ENCODE results near the gene TET2. TPM values are rescaled to one million over a fixed set of nuclear protein-coding genes. Genes with fewer than 3 reads are reported as not detected.

TET2 gene
- total RNA-seq, result 53.2 TPM
- 10 to 100 TPM in 3 of 4 donors, 1 to 10 TPM in 1; 9.9 to 22.7 (median 18.9) TPM for polyA plus RNA-seq

DNA sequence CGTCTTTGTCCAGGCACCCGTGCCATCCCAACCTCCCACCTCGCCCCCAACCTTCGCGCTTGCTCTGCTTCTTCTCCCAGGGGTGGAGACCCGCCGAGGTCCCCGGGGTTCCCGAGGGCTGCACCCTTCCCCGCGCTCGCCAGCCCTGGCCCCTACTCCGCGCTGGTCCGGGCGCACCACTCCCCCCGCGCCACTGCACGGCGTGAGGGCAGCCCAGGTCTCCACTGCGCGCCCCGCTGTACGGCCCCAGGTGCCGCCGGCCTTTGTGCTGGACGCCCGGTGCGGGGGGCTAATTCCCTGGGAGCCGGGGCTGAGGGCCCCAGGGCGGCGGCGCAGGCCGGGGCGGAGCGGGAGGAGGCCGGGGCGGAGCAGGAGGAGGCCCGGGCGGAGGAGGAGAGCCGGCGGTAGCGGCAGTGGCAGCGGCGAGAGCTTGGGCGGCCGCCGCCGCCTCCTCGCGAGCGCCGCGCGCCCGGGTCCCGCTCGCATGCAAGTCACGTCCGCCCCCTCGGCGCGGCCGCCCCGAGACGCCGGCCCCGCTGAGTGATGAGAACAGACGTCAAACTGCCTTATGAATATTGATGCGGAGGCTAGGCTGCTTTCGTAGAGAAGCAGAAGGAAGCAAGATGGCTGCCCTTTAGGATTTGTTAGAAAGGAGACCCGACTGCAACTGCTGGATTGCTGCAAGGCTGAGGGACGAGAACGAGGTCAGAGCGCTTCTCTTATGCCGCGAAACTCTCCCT, at the start of gene TET2:
TSS of gene TET2 (plus strand) at position 601 of the 740 bp plus-strand sequence. CDS start 87,067 bp downstream, outside the sequence.
- H3K4me1 Mint-ChIP-seq, result peaks cover 25 to 45% (median 37%) of the 10 kb centered on the region in 4 donors

DNA sequence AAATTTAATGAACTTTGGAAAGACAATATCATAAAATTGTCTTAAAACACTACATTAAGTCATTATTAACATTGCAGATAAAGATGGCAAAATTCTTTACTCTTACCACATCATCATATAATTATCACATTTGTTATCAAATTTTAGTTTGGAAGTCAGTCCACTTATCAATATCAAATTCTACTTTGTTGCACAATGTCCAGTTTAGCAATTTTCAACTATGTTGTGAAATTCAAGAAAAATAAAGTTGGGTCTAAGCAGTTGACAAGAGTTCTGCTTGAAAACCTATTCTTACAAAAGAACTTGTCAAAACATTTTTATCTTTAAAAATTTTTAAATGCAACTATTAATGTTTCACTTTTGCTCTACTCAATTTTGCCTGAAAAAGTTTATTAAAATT, 44.7 kb upstream of the TET2 start:
- H3K9me3 ChIP-seq (ENCODE audit: control insufficient read depth in 2 of 2, low read length in 2 of 2), result peaks cover 0 to 7% of the 10 kb centered on the region in 2 experiments
- Mint-ChIP-seq H3K4me3 (no peak overlapping the region), H3K27me3 (no peaks in the 10 kb centered on the region), H3K9me3 (peaks cover 1 to 16% (median 11%) of the 10 kb centered on the region in 7 donors), H3K36me3 (peaks cover 3% of the 10 kb centered on the region), H3K27ac (no peak overlapping the region), H3K4me1 (no peaks in the 10 kb centered on the region)
- H3K4me3 ChIP-seq (ENCODE audit: low read depth, low read length), result no peak overlapping the region
- no peaks in the 10 kb centered on the region for H3K4me1 ChIP-seq (ENCODE audit: control insufficient read depth, insufficient read depth, low read length, poor library complexity, severe bottlenecking)
- no peaks in the 10 kb centered on the region for H3K36me3 ChIP-seq (ENCODE audit: control insufficient read depth, insufficient read depth, low read length)
- DNase-seq (no peak), ATAC-seq (ENCODE audit: low read depth in 2 of 2) (no peak)
- H3K27me3 ChIP-seq (ENCODE audit: control insufficient read depth, insufficient read depth, low read length), result no peaks in the 10 kb centered on the region
- H3K27ac ChIP-seq (ENCODE audit: insufficient read depth, low read length, poor library complexity, severe bottlenecking), result no peak overlapping the region

More for the DNA sequence above, at the start of gene TET2:
- peak within 1 kb of the TSS; percentile 86 for H3K27ac ChIP-seq (ENCODE audit: insufficient read depth, low read length, poor library complexity, severe bottlenecking)
- H3K4me1 ChIP-seq (ENCODE audit: control insufficient read depth, insufficient read depth, low read length, poor library complexity, severe bottlenecking), result peaks cover 26% of the 10 kb centered on the region
- H3K36me3 ChIP-seq (ENCODE audit: control insufficient read depth, insufficient read depth, low read length), result no peaks in the 10 kb centered on the region
- no peaks in the 10 kb centered on the region for H3K9me3 ChIP-seq (ENCODE audit: control insufficient read depth in 2 of 2, low read length in 2 of 2)
- peak; percentile 74 to 93 (median 84) for DNase-seq
- peak within 1 kb of the TSS; percentile 97 to 100 (median 100) for H3K4me3 Mint-ChIP-seq
- peak; percentile 89 to 90 for ATAC-seq (ENCODE audit: low read depth in 2 of 2)
- H3K27me3 ChIP-seq (ENCODE audit: control insufficient read depth, insufficient read depth, low read length), result no peaks in the 10 kb centered on the region
- H3K27ac Mint-ChIP-seq, result peak within 1 kb of the TSS; percentile 98 to 99 (median 99)
- H3K4me3 ChIP-seq (ENCODE audit: low read depth, low read length), result peak within 1 kb of the TSS; percentile 97
- no peaks in the 10 kb centered on the region for H3K36me3 Mint-ChIP-seq
- H3K9me3 Mint-ChIP-seq, result peaks cover 0 to 4% (median 0%) of the 10 kb centered on the region in 7 donors
- peaks cover 13% of the 10 kb centered on the region for H3K27me3 Mint-ChIP-seq

- H3K4me3 ChIP-seq (ENCODE audit: low read depth, low read length), result no peak overlapping the region
- Mint-ChIP-seq H3K27ac (no peak overlapping the region), H3K27me3 (peaks cover 6% of the 10 kb centered on the region), H3K9me3 (peaks cover 0 to 2% (median 0%) of the 10 kb centered on the region in 7 donors), H3K36me3 (no peaks in the 10 kb centered on the region), H3K4me3 (no peak overlapping the region), H3K4me1 (no peaks in the 10 kb centered on the region)
- no peaks in the 10 kb centered on the region for H3K4me1 ChIP-seq (ENCODE audit: control insufficient read depth, insufficient read depth, low read length, poor library complexity, severe bottlenecking)
- no peaks in the 10 kb centered on the region for H3K9me3 ChIP-seq (ENCODE audit: control insufficient read depth in 2 of 2, low read length in 2 of 2)
- no peak overlapping the region for H3K27ac ChIP-seq (ENCODE audit: insufficient read depth, low read length, poor library complexity, severe bottlenecking)
- ATAC-seq (ENCODE audit: low read depth in 2 of 2) (no peak), DNase-seq (no peak)
- H3K36me3 ChIP-seq (ENCODE audit: control insufficient read depth, insufficient read depth, low read length), result no peaks in the 10 kb centered on the region
- no peaks in the 10 kb centered on the region for H3K27me3 ChIP-seq (ENCODE audit: control insufficient read depth, insufficient read depth, low read length)
Measured at GRCh38 chr4:105106426-105106825, 40.2 kb upstream of the TET2 start.

GRCh38 chr4:105107095-105107856, 39.4 kb upstream of the TET2 start:
- ATAC-seq (ENCODE audit: low read depth in 2 of 2) (no peak), DNase-seq (no peak)
- no peaks in the 10 kb centered on the region for H3K36me3 Mint-ChIP-seq
- H3K27me3 ChIP-seq (ENCODE audit: control insufficient read depth, insufficient read depth, low read length), result no peaks in the 10 kb centered on the region
- H3K36me3 ChIP-seq (ENCODE audit: control insufficient read depth, insufficient read depth, low read length), result no peaks in the 10 kb centered on the region
- H3K4me1 ChIP-seq (ENCODE audit: control insufficient read depth, insufficient read depth, low read length, poor library complexity, severe bottlenecking), result no peaks in the 10 kb centered on the region
- no peaks in the 10 kb centered on the region for H3K4me1 Mint-ChIP-seq
- no peak overlapping the region for H3K27ac Mint-ChIP-seq
- H3K27me3 Mint-ChIP-seq, result peaks cover 6% of the 10 kb centered on the region
- no peak overlapping the region for H3K4me3 ChIP-seq (ENCODE audit: low read depth, low read length)
- H3K27ac ChIP-seq (ENCODE audit: insufficient read depth, low read length, poor library complexity, severe bottlenecking), result no peak overlapping the region
- no peaks in the 10 kb centered on the region for H3K9me3 ChIP-seq (ENCODE audit: control insufficient read depth in 2 of 2, low read length in 2 of 2)
- H3K9me3 Mint-ChIP-seq, result peaks cover 0 to 2% (median 0%) of the 10 kb centered on the region in 7 donors
- peak overlapping the region in 1 of 4 donors; percentile 39 for H3K4me3 Mint-ChIP-seq

DNA sequence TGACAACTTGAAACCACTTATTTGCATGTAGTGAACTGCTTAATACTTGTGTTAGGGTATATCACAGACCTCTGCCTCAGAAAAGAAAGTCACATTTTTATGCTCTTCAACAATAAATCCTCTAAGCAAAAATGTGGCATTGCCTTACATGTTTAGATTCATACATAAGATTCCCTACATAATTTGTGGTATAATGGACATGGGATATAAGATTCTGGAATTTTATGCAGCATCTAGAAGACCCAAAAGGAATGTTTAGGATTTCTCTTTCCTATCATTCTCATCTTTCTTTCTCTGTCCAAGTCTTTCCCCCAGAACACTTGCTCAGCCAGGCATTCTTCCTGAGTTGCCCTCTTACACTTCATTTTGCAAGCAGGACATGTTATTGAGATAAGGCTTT, 37.7 kb upstream of the TET2 start:
- DNase-seq, result no peak
- Mint-ChIP-seq H3K27me3 (peaks cover 6% of the 10 kb centered on the region), H3K9me3 (peaks cover 0 to 2% (median 0%) of the 10 kb centered on the region in 7 donors), H3K27ac (no peak overlapping the region), H3K36me3 (no peaks in the 10 kb centered on the region), H3K4me1 (no peaks in the 10 kb centered on the region), H3K4me3 (no peak overlapping the region)
- no peak for ATAC-seq (ENCODE audit: low read depth in 2 of 2)
- Histone ChIP-seq H3K27ac (ENCODE audit: insufficient read depth, low read length, poor library complexity, severe bottlenecking) (no peak overlapping the region), H3K4me3 (ENCODE audit: low read depth, low read length) (no peak overlapping the region), H3K27me3 (ENCODE audit: control insufficient read depth, insufficient read depth, low read length) (no peaks in the 10 kb centered on the region), H3K9me3 (ENCODE audit: control insufficient read depth in 2 of 2, low read length in 2 of 2) (no peaks in the 10 kb centered on the region), H3K36me3 (ENCODE audit: control insufficient read depth, insufficient read depth, low read length) (no peaks in the 10 kb centered on the region), H3K4me1 (ENCODE audit: control insufficient read depth, insufficient read depth, low read length, poor library complexity, severe bottlenecking) (no peaks in the 10 kb centered on the region)

DNA sequence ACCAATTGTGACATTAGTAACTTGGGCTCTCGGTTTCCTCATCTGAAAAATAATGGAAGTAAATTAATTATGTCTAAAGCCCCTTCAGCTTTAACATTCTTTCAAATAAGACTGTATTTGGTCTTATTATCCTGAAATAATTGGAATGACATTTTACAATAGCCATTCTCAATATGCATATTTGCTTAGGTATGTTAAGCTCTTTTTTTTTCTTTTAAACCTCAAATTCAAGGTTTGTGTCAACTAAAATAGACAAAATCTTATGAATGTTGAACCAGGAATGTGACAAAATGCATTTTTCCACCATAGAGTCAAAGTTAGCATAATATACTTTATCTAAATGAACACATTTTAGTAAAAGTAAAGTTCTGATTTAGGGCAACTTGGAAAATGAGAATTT, 34.4 kb upstream of the TET2 start:
- Mint-ChIP-seq H3K4me3 (no peak overlapping the region), H3K4me1 (no peaks in the 10 kb centered on the region), H3K9me3 (peaks cover 0 to 2% (median 0%) of the 10 kb centered on the region in 7 donors), H3K27ac (no peak overlapping the region), H3K36me3 (no peaks in the 10 kb centered on the region), H3K27me3 (peaks cover 12% of the 10 kb centered on the region)
- Histone ChIP-seq H3K4me1 (ENCODE audit: control insufficient read depth, insufficient read depth, low read length, poor library complexity, severe bottlenecking) (no peaks in the 10 kb centered on the region), H3K27me3 (ENCODE audit: control insufficient read depth, insufficient read depth, low read length) (peaks cover 4% of the 10 kb centered on the region), H3K36me3 (ENCODE audit: control insufficient read depth, insufficient read depth, low read length) (no peaks in the 10 kb centered on the region), H3K4me3 (ENCODE audit: low read depth, low read length) (no peak overlapping the region), H3K9me3 (ENCODE audit: control insufficient read depth in 2 of 2, low read length in 2 of 2) (no peaks in the 10 kb centered on the region), H3K27ac (ENCODE audit: insufficient read depth, low read length, poor library complexity, severe bottlenecking) (no peak overlapping the region)
- ATAC-seq (ENCODE audit: low read depth in 2 of 2) (no peak), DNase-seq (no peak)

- ATAC-seq (ENCODE audit: low read depth in 2 of 2) (no peak), DNase-seq (no peak)
- H3K27me3 ChIP-seq (ENCODE audit: control insufficient read depth, insufficient read depth, low read length), result peaks cover 4% of the 10 kb centered on the region
- Mint-ChIP-seq H3K27ac (no peak overlapping the region), H3K36me3 (no peaks in the 10 kb centered on the region), H3K4me3 (no peak overlapping the region), H3K9me3 (peaks cover 0 to 2% (median 0%) of the 10 kb centered on the region in 7 donors), H3K27me3 (peaks cover 12% of the 10 kb centered on the region), H3K4me1 (no peaks in the 10 kb centered on the region)
- H3K4me3 ChIP-seq (ENCODE audit: low read depth, low read length), result no peak overlapping the region
- no peaks in the 10 kb centered on the region for H3K9me3 ChIP-seq (ENCODE audit: control insufficient read depth in 2 of 2, low read length in 2 of 2)
- no peaks in the 10 kb centered on the region for H3K36me3 ChIP-seq (ENCODE audit: control insufficient read depth, insufficient read depth, low read length)
- H3K4me1 ChIP-seq (ENCODE audit: control insufficient read depth, insufficient read depth, low read length, poor library complexity, severe bottlenecking), result no peaks in the 10 kb centered on the region
- no peak overlapping the region for H3K27ac ChIP-seq (ENCODE audit: insufficient read depth, low read length, poor library complexity, severe bottlenecking)
Measured at GRCh38 chr4:105113800-105114199, 32.9 kb upstream of the TET2 start.
